VCaP (cell line): ENCODE data around the gene CERKL.

Experiments used
- H3K27ac ChIP-seq: fragments of 450-650 bp; 2 replicates; pipeline ENCODE4 v1.5.1; 2017
- CTCF ChIP-seq: fragments of 450-650 bp; conservative IDR thresholded peaks from 2 replicates; pipeline ENCODE4 v1.5.1; 2017; ENCODE audit warnings: mild to moderate bottlenecking, moderate library complexity

CERKL gene

DNA sequence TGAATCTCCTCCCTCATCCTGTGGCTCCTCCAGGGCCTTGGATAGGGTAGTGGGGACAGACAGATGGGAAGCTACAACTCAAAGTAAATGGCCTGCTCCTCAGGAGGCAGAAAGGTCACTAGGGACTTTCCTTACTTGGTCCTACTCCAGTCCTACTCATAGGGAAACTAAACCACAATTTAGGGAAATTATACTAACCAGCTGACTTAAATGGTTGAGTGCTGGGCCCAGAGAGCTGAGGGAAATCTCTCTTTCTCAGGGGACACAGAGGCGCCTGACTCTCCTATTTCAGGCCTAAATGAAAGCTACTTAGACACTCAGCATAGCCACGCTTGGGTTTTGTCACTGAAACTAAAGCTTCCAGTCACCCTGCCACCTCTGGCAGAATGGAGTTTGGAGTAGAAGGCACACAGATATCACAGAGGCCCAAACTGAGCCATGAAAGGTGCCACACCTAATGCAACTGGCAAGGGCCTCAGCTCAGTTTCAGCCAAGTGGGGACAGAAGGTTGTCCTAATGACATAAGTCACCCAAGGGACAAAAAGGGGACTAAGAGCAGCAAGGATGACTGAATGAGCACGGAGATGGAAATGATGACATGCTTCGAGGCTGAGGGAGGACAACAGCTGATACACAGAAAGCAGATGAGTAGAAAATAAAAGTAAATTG, 24.0 kb downstream of the CERKL start:
- no peak overlapping the region for H3K27ac ChIP-seq
- no peak for TF ChIP-seq CTCF

GRCh38 chr2:181628590-181629585, 28.0 kb downstream of the CERKL start:
- no peak for TF ChIP-seq CTCF
- no peak overlapping the region; the same call in 1 of the 2 replicates for H3K27ac ChIP-seq

DNA sequence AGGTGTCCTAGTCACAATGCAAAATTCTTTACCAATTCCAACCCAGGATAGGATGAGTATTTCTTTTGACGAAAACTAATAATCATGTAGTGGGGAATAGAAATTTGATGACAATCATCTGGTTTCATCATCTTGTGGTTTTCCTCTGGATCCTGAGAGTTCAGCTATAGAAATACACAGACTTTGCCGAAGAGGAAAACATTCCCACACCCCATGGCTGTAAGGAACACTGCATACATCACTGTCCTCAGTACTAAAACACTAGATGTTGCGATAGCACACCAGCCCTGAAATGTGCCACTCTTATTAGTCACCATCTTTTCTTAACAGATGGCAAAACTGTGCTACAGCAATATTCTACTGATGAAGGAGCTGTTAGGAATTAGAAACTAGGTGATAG, 29.4 kb downstream of the CERKL start:
- TF ChIP-seq CTCF, result no peak
- no peak overlapping the region for H3K27ac ChIP-seq

GRCh38 chr2:181626671-181627070, 30.2 kb downstream of the CERKL start:
- no peak for TF ChIP-seq CTCF
- H3K27ac ChIP-seq, result no peak overlapping the region

GRCh38 chr2:181623159-181623558, 33.7 kb downstream of the CERKL start:
- no peak overlapping the region for H3K27ac ChIP-seq

DNA sequence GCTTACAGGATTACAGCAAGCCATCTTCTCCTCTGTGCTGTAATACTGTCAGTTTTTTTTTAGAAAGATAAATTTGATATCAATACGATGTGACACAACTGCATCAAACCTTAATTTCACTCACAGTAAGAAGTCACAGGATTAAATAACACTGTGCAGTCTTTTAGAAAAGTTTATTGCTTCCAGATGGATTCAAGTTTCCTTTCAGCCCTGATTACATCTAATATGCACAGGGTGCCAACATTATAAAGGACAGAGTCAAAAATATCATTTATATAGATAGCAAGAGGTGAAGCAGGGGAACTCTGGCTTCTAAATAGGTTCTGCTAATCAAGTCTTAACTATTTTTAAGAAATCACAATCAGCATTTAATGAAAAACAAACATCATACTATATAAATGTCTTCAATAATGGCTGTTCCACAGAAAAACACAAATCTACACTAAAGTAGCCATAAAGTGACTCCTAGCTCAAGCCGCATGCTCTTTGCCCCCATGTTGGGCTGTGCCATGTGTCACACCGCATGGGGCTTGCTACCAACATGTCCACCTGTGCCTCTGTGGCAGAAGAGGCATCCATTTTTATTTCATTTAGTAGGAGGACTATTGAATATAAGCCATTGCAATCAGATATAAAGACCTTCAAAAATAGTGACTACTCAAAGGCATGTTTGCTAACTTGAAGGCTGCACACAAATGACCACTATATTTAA, 35.0 kb downstream of the CERKL start:
- no peak overlapping the region for H3K27ac ChIP-seq
- no peak for TF ChIP-seq CTCF

More at GRCh38 chr2:181623159-181623558, 33.7 kb downstream of the CERKL start:
- no peak for TF ChIP-seq CTCF

- TF ChIP-seq CTCF, result no peak
- H3K27ac ChIP-seq, result no peak overlapping the region
Observed at GRCh38 chr2:181619516-181619915, 37.4 kb downstream of the CERKL start.
